MM.1S (cell line): ENCODE results near the gene LRMDA.

ENCODE experiments used
- CTCF ChIP-seq: fragments of 300-600 bp; sonication (generic); IDR thresholded peaks from 2 replicates; pipeline ENCODE4 v1.5.1; 2016; ENCODE audit warnings: antibody characterized with exemption, low read length, mixed read lengths
- EZH2phosphoT487 ChIP-seq: fragments of 300-600 bp; sonication (generic); IDR thresholded peaks from 2 replicates; pipeline ENCODE4 v1.6.1; 2018; ENCODE audit warnings: antibody characterized with exemption, low read length

- no peak for TF ChIP-seq CTCF
- TF ChIP-seq EZH2phosphoT487, result no peak
These were observed 635.0 kb downstream of the LRMDA start for GRCh38 chr10:76066457-76066856.
